ENCODE data around the gene EML3.
"Not testable (repeated sequence)": the region's sequence is repeated elsewhere in the genome, so short reads cannot be mapped to it uniquely, and the experiment has no call there.

EML3 gene

GRCh38 chr11:62574363-62575071 lies 38.1 kb downstream of the EML3 start:
- TF ChIP-seq CTCF (conservative IDR thresholded peaks at IDR 0.05; ENCODE audit: low read depth, low read length), result no peak
- peak overlapping the region; percentile 74 for H3K4me3 ChIP-seq (ENCODE audit: low read length)
- DNase-seq (ENCODE audit: low read depth), result no peak

- peak within 1 kb of the TSS; percentile 85 for H3K4me3 ChIP-seq (ENCODE audit: low read length)
- no peak for TF ChIP-seq CTCF (conservative IDR thresholded peaks at IDR 0.05; ENCODE audit: low read depth, low read length)
- DNase-seq (ENCODE audit: low read depth), result peak; percentile 99
These were observed 38.8 kb downstream of the EML3 start, which contains the start of gene EEF1G for GRCh38 chr11:62573592-62574362. Gene EEF1G (minus strand): TSS chr11:62573891. CDS start chr11:62573842, 49 bp downstream.

- DNase-seq (ENCODE audit: low read depth), result no peak
- H3K4me3 ChIP-seq (ENCODE audit: low read length), result peak overlapping the region; percentile 85
- no peak for TF ChIP-seq CTCF (conservative IDR thresholded peaks at IDR 0.05; ENCODE audit: low read depth, low read length)
These were observed 39.5 kb downstream of the EML3 start for GRCh38 chr11:62573006-62573591.

- no peak for DNase-seq (ENCODE audit: low read depth)
- TF ChIP-seq CTCF (conservative IDR thresholded peaks at IDR 0.05; ENCODE audit: low read depth, low read length), result no peak
- peak overlapping the region; percentile 85 for H3K4me3 ChIP-seq (ENCODE audit: low read length)
These were observed 40.1 kb downstream of the EML3 start for GRCh38 chr11:62572431-62572830.

GRCh38 chr11:62571493-62571892 lies 41.1 kb downstream of the EML3 start:
- not testable (repeated sequence) for DNase-seq (ENCODE audit: low read depth)
- H3K4me3 ChIP-seq (ENCODE audit: low read length), result peak overlapping the region; percentile 7

GRCh38 chr11:62570903-62571302 lies 41.7 kb downstream of the EML3 start:
- not testable (repeated sequence) for DNase-seq (ENCODE audit: low read depth); H3K4me3 ChIP-seq (ENCODE audit: low read length)

GRCh38 chr11:62569611-62570010 lies 43.0 kb downstream of the EML3 start:
- no peak for DNase-seq (ENCODE audit: low read depth)
- no peak overlapping the region for H3K4me3 ChIP-seq (ENCODE audit: low read length)
- no peak for TF ChIP-seq CTCF (conservative IDR thresholded peaks at IDR 0.05; ENCODE audit: low read depth, low read length)
